EH (cell line): Measurements from ENCODE around the gene ARHGAP28.

Experiments used
- DNase-seq: peaks from one replicate; pipeline ENCODE4 v3.0.0-alpha.2; 2015; ENCODE audit warnings: low read depth

ARHGAP28 gene

DNA sequence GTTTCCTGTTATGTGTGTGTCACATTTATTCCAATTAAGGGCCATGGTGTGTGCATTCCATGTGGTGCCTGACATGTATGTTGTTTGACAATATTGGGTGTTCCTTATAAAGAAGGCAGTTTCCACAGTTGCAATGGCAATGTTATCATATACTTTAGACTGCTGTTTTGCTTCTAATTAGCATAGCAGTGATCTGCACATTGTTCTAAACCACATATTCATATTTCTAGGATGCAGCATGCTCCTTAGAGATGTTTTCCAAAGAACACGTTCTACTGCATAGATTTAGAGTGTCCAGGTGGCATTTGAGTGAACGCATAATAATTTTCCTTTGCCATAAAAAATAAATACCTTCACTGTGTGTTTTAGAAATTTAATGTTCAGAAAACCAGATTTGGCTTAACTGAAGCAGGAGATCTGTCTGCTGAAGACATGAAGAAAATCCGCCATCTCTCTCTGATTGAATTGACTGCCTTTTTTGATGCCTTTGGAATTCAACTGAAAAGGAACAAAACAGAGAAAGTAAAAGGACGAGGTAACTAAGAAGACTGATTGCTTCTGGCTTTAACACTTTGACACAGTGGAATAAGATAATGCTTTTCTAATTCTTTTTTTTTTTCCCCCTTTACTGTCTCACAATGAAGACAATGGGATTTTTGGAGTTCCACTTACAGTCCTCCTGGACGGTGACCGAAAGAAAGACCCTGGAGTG lies 143.7 kb downstream of the ARHGAP28 start:
- no peak for DNase-seq

DNA sequence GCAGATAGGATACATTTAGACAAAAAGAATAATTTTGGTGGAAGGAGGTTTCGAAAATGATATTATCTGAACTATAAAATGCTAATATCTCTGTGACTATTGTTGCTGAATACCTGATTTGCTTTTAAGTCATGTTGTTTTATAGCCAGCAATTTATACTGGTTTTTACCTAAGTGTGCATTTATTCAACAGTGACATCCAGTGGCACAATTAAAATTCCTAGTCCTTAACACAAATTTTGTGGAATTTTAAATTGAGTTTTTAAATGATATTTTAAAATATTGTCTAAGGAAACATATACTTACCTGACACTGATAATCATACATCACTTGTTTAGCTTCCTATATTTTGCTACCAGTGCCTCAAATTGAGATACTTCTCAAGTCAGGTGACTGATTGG lies 144.8 kb downstream of the ARHGAP28 start:
- no peak for DNase-seq

DNA sequence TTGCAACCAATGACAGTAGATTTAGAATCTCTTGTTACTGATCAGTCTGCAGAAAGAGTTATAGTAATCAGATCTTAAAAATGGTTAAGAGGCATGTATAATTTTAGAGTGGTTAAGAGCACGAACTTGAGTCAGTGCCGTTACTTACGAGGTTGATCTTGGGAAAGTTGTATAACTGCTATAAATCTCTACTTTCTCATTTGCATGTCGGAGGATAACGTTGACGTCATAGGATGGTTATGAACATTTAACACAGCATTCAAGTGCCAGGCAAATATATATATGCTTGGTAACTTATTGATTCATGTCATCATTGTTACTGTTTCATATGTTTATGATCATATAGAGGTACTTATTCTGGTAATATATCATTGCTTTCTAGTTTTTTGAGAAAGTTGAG lies 146.2 kb downstream of the ARHGAP28 start:
- DNase-seq, result no peak

DNA sequence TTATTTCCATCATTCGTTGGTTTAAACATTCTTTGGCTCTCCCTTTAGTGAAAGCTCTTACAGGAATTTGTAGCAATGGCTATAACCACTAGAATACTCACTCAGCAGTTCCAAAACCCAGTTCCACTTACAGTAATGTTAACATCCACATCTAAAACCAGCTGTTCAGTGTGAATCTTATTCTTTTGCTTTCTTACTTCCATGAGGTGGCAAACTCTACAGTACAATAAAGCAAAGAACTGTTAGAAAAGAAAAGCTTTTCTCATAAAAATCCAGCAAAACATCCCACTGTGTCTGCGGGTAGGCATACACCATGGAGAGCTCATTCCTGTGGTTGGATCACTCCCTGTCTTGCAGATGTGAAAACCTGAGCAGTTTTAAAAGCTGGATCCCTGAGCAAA lies 147.1 kb downstream of the ARHGAP28 start:
- DNase-seq, result peak; percentile 46

DNA sequence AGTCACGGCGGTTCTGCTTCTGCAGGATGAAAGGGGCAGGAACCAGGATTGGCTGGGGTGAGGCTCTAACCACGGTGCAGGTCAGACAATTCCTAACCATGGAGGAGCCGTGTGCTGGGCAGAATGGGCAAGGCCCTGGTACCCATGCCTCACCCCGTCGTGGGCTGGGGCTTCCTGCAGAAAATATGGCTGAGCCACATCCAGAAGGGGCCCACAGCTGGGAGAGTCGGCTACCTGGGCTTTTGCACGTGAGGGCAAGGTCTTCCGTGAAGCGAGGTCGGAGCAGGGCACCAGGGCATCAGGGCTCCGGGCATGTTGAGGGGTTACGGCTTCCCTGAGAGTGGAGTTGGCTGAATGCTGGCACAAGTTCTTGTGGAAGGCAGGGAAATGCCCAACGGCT lies 147.8 kb downstream of the ARHGAP28 start:
- DNase-seq, result no peak

DNA sequence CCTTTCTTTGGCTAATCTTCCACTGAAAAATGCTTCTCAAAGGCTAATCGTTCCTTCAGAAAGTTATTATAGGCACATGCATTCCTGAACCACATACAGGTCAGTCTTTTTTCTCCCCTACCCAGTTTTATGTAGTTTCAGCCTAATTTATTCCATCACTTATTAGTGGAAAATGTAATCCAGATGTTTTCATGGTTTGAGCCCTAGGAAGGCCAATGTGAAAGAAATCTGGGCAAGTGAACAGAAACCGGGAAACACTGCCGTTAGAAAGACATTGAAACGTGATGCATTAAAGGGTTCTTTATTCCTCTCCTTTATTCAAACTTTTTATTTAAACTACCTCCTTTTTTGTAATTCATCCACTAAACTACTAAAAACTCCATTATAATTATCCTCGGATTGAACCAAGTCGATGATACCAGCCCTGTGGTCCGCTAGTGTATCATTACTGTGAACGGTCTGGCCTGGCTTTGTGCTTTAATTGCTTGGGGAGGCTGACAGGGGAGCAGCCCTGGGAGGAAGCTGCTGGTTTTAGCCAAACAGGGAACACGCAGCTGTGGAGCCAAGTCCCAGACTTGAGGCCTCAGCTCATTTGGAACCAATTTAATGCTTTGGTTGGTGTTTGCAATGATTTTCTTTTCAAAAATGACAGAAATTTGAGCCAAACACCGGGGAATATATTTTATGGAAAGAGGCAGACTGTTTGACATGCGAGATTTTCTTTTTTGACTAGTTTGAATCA lies 149.2 kb downstream of the ARHGAP28 start:
- peak; percentile 10 for DNase-seq

DNA sequence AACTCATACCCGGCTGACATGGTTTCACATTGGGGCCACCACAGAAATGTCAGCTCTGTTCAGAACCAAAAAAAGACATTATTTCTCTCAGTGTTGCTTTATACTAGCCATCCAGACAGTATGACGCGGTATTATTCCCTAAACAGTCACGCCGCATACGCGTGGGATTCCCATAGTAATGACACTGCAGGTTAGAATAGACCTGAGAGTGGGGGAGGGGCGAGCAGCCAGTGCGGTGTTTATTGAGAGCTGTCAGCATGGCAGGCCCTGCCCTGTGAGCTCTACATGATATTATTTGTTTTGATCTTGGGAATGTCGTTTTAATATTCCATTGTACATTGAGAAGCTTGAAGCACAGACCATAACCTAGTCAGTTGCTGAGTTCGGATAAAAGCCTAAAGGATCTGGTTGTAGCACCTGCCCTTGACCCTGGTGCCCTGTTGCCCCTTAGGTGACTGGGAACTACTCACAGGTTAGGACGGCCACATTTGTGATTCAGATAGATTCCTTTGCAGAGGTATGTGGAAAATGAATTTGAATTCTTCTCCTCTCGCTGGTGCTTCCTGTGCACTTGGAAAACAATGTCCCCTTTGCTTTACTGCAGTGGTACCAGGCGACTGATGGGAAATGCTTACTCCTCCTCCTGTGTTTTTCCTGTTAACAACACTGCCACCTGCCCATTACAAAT lies 150.1 kb downstream of the ARHGAP28 start:
- no peak for DNase-seq

DNA sequence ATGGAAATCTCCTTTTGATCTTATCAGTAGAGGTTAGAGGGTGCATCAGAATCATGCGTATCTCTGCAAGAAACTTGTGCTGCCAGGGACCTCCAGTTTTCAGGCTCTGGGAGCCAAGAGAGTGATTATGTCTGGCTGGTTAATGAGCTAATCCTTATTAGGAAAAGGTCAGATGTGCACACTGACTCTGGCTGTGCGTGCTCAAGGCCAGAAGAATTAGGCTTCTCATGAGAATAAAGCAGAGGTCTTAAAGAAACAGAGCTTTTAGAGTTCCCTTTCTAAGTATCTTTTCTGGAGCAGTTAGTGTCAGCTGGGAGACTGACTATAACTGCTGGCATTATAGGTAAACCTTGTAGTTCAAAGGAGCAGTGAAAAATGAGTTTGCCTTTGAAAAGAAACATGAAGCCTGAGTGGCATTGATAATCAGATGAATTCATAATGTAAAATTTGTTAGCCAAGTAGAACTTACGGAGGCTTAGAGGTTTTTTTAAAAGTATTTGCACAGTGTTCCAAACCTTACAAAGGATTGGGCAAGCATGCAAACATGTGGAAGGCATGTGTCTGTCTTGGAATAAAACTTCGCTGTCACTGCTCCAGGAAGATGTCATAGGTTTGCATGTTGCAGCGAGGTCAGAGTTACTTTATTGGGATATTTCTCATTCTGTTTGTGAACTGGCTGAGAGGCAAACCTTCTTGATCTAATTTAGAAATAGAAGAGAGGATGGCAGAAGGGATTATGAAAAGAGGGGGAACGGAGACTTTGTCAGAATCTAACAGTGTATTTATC lies 151.7 kb downstream of the ARHGAP28 start:
- peak; percentile 16 for DNase-seq

DNA sequence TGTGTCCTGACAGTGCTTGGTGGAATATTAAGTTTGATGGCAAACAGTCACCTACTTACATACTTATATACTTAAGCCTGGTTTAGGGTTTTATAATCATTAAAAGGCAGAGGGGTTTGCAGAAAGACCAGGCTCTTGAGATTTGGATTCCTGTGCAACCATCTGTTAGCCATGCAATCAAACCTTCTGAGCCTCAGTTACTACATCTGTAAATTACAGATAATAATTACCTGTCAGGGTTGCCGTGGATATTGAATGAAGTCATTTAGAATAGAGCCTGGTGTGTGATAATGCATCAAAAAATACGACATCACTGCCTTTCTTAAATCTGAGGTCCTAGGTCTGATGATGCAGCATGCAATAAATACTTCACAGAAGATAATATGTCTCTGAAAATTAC lies 152.9 kb downstream of the ARHGAP28 start:
- DNase-seq, result no peak

DNA sequence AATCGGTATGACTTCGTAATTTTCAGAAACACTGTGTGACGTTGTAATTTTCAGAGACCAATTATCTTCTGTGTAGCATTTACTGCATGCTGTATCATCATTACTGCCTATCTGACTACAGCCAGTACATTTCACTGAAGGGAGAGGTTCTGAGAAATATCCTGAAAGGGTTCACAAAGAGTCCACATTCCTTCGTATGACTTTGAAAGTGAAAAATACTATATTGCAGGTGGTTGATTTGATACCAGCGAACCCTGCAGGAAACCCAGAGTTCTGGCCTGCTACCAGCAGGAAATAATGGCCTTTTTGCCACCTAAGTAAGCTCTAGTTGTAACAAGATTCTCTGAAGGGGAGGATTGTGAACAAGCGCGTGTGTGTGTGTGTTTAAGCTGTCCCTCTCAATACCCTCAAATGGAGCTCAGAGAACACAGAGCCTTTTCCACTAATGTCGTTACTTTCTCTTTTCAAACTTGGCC lies 155.5 kb downstream of the ARHGAP28 start:
- DNase-seq, result peak; percentile 12

DNA sequence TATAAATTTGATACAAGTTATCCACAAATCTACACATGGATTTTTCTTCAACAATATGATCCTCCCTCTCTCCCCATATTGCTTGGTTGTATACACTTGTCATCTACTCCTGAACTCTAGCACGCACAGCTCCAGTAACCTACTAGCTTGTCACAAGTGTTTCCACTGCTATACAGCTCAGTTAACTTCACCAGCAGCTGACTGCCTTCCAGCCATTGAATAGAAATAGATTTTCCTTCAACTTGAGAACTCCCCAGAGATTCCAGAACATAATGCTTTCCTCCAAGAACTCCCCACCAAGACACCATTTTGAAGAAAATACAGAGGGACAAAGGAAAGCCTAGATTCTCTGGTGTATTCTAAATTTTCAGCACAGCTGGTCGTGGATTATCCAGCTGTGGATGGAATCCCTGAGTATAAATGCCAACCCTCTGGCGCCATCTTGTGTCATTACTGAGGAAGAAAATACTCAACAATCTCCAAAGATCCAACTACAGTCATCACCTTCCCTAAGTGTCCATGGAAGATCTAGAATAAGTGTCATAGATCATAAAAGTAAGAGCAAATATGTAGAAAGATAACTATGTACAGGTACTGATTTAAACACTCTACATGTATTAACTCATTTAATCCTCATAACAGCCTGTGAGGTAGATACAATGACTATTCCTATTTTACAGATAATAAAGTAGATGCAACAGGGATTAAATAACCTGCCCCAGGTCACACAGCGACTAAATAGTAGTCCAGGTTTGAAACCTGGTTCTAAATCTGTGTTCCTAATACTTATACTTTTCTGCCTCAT lies 156.7 kb downstream of the ARHGAP28 start:
- DNase-seq, result peak; percentile 63

DNA sequence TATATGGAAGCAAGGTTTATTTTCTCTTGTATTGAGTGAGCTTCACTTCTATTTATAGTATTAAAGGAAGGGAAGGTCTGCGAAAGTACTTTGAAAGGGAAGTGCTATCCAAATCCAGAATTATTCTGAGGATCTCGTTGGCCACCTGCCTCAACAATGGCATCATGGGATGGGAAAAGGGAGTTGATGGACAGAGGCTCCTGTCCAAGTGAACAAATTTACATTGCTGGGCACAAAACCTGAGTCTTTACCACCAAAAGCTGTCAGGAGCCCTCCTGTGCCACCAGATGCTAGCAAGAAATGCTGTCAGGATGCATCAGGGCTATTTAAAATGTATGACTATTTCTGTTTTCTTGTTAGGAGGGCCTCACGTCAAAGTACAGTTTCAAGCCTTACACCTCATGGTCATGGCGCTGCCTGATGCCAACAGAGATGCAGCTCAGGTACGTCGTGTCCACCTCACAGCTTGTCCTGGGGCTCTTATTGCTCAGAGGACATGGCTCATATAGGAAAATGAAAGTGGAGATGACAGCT lies 157.3 kb downstream of the ARHGAP28 start:
- DNase-seq, result no peak

DNA sequence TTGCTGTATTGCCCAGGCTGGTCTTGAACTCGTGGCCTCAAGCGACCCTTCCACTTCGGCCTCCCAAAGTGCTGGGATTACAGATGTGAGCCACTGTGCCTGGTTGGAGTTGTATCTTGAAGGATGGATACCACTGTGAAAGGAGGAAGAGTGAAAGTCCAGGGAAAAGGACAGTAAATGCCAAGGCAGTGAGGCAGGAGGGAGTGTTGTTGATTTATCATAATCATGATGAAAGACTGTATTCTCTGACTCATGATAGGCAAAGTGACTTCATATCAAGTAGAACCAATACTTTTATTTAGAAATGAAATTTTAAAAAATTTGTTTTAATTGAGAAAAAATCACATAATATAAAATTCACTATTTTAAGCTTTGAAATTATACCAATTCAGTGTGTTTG lies 162.3 kb downstream of the ARHGAP28 start:
- peak; percentile 6 for DNase-seq

DNA sequence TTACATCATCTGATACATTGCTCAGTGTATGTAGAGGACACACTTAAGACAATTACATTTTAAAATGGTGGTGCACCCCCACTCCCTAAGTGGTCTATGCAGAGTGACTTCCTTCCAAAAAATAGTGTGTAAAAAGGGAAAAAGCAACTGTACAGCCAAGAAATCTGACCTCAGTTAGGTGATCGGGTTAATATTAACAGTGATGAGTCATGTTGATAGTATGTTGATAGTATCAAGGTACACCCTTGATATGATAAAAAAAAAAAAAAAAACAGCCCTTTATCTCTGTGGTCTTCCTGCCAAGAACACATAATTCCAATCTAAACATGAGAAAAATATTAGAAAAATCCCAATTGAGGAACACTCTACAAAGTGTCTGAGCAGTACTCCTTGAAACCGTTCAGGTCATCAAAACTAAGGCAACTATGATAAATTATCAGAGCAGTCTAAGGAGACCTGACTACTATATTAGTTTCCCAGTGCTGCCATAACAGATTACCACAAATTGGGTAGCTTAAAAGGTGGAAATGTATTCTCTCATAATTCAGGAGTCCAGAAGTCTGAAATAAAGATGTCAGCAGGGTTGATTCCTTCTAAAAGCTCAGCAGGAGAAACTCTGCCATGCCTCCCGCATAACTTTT lies 171.9 kb downstream of the ARHGAP28 start:
- DNase-seq, result no peak

DNA sequence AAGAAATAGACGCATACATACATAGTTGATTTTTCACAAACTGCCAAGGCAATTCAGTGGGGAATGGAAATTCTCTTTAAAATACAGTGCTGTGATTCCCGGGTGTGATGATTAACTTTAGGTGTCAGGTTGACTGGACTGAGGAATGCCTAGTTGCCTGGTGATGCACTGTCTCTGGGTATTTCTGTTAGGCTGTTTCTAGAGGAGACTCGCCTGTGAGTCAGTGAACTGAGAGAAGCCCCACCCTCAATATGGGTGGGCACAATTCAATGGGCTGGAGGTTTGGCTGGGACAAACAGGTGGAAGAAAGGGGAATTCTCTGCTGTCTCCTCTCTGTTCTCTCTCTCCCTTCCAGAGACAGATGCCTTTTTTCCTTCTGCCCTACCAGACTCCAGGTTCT lies 187.6 kb downstream of the ARHGAP28 start:
- DNase-seq, result peak; percentile 2

DNA sequence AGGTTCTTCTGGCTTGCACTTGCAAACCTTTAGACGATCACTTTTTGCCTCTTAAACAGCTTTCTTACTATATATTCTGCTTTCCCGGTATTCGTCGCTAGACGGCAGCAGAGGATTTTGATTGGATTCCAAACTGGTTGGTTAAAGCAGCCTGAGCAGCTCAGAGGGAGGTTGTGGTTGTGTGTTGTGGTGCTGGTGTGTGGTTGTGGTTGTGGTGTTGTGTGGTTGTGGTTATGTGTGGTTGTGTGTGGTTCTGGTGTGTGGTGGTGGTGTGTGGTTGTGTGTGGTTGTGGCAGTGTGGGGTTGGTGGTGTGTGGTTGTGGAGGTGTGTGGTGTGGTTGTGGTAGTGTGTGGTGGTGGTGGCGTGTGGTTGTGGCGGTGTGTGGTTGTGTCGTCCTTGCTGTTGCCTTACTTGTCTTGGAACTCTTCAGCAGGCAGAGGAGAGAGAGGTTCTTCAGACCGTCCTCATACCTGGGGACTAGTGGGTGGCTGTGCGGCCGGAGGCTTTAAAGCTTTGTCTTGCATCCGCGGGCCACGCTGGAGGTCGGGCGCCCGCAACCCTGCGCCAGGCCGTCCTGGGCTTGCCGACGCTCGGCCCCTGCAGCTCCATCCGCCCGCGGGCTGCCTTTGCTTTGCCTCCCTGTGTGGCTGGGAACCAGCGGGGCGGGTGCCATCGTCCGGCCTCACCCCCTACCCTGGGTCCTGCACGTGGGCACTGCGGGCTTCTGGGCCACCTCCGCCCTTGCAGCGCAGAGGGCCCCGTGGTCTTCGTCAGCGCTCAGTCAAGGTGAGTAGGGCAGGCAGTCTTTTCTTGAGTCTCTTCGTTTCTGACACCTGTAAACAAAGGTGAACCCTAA lies 190.8 kb downstream of the ARHGAP28 start:
- DNase-seq, result peak; percentile 64

DNA sequence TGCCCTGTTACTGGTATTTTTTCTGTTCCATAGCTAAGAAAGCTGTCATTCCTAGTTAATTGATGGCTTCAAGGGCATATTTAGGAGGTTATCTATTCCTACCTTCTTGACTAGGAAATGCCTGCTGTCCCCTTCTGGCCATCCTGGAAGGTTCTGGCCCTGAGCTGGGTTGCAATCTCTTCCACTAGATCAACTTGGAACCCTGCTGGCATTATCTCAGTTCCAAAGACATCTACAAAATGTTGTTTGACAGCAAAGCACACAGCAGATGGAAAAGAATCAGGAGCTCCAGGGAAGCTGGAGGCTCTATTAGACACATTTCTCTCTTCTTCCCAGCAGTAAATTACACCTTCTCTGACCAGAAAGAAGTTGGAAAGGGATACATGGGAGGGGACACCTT lies 192.1 kb downstream of the ARHGAP28 start:
- DNase-seq, result no peak

DNA sequence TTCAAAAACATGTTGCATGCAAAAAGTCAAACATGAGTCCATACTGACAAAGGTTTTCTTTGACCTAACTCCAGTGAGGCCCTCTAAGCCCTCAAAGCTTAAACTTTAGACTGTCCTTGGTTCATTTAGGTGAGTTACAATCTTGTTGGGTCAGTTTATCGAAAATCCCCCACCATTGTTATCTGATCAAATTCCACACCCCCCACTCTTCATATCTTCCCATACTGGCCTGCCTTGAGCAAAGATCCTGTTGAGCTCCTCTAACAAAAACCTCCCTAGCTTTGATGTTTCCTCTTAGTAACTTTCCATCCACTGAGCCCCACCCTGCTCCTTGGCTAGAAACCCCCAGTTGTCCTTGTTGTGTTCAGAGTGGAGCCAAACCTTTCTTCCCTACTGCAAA lies 193.7 kb downstream of the ARHGAP28 start:
- no peak for DNase-seq

DNA sequence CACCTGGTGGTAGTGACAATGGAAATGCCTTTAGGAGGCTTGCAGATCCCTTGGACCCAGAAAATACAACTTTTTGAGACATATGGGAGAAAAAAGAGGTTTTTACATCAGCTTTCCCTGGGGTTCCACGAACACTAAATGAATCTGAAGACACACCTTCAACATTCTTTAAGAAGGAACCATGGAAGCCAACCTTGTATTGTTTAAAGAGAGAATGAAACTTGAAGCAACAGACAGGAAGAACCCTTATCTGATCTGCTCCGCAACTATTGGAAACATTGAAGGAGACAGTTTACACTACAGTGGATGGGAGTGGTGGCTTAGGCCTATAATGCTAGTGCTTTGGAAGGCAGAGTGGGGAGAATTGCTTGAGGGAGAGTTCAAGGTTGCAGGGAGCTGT lies 197.6 kb downstream of the ARHGAP28 start:
- DNase-seq, result no peak

DNA sequence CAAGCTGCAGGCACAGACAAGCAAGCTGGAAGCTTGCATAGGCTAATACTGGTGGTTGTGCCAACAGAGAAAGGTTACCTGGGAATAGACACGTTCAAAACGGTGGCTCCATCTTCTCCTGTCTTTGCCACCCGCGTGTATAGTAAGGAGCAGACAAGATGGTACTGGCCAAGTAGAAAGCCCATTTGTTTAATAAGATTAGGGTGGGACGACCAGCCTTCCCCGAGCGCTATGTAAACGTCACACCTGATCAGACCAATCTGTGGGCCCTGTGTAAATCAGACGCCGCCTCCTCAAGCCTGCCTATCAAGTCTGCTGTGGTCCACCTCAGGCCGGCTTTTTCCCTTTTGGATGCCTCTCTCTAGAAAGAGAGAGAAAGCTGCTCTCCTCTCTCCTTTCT lies 198.8 kb downstream of the ARHGAP28 start:
- DNase-seq, result no peak
